GM19438 (cell line): ENCODE measurements around the gene CSTB.
A peak's percentile ranks its signal among the peaks of the same experiment; 100 is the strongest.

Experiments
- ATAC-seq: cut with Tn5 transposase; IDR thresholded peaks from one replicate; pipeline ENCODE4 v1.9.1; 2021; ENCODE audit warnings: low read depth; ENCODE audit not compliant: unreplicated experiment

CSTB gene

DNA sequence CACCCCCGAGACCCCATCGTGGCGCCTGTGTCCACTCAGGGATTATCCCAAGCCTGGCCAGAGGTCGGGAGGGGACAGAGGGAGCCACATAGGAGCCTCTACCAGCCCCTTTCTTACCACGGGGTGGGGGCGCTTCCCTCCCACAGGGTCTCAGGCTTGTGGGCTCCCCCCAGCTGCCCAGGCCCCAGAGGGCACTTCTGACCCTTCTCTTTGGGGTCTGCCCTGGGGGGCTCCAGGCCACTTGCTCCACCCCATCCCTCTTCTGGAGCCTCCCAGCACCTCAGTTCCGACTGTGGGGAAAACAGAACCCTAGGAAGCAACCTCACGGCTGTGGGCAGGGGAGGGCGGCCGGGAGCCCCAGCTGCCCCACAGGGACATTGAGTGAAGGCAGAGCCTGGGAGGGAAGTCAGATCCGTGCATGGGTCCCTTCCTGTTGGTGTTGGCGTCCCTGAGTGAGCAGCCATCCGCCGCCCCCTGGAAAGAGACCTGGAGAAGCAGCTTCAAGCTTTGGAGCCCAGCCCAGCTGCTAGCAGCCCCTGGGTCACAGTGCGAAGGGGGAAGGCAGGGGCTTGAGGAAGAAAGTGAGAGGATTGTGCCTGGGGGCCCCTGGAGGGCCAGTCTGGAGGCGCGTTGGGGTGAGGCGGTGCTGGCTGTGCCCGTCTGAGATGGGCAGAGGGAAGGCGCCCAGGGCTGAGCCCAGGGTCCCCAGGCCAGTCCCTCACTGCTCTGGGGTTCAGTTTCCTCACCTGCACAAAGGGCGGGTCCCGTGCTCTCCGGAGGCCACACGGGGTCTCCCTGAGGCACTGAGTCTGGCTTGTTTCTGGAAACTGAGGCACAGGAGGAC, 35.4 kb upstream of the CSTB start:
- ATAC-seq, result no peak

- ATAC-seq, result no peak
Observed at GRCh38 chr21:43810505-43811261, 34.6 kb upstream of the CSTB start.

DNA sequence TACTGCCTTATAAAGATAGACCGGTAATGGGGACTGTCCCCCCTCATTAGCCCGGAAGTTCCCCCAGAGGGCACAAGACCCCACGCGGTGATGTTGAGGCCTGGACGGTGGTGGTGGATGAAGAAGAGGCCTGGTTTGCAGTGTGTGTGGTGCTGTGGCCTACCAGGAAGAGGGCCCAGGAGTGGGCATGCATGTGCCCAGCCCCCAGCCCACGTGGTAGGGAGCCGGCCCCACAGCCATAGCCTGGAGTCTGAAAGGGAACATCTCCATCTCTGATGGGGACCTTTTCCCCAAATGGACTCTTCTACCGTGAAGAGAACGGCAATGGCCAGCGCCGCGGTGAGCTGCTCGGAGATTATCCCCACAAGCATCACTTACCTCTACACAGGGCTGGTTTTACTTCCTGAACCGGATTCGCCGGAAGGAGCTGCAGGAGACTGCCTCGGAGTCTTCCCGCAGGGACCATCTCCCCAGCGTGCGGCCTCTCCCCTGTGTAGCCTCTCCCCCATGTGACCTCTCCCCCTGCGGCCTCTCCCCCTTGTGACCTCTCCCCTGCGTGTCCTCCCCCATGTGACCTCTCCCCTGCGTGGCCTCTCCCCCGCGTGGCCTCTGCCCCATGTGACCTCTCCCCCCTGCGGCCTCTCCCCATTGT, 33.9 kb upstream of the CSTB start:
- no peak for ATAC-seq

DNA sequence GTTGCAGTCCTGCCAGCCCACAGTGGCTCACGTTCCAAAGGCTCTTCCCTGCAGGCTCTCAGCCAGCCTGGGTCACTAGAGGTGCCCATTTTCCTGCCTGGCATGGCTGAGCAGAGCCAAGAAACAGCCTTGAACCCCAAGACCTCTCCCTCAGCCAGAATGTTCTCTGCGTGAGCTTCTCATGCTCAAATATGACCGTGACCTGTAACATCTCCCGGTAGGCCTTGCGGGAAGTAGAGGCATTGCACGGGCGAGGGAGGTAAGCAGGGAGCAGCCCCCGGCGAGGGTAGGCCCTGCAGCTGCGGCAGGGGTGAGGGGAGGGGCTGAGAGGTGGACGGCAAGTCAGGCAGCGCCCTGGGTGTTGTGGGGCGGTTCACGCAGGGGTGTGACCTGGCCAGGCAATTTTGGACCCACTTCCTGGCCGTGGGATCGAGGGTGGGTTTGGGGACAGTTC, 33.3 kb upstream of the CSTB start:
- no peak for ATAC-seq

DNA sequence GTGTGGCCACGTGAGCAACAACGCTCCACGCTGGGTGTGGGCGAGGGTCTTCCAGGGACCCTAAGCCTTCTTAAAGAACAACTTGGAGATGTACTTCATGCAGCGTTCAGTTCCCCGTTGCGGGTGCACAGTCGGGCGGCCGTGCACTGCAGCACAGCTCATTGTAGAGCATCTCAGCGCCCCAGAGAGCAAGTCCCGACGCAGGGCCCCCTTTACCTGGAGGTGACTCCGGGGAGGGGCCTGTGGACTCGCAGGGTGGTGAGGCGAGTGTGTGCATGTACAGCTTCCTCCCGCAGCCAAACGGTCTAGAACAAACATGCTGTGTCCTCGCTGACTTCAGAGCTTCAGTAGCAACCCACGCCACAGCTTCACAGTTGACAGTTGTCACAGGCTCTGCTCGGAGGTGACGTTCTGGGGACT, 32.7 kb upstream of the CSTB start:
- ATAC-seq, result no peak

DNA sequence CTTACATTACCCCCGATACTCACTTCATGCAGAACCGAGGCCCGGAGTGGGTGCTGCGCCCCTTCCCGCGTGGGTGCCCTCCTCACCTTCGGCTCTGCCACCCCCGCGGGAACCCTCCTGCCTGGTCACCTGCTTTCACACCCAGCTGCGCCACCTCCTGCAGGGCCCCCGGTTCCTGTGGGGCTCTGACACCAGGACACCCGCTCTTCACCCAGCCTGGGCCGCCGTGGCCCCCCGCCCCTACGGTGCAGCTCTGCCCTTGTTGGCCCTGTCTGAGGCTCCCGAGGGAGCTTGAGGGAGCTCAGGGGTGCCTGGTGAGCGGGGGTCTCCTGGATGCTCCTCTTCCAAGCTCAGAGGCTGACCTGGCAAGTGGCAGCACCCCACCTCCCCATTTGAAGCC, 32.3 kb upstream of the CSTB start:
- ATAC-seq, result no peak

GRCh38 chr21:43806017-43806710, 30.1 kb upstream of the CSTB start:
- ATAC-seq, result no peak

- ATAC-seq, result peak; percentile 83
Observed at GRCh38 chr21:43805275-43805800, 29.2 kb upstream of the CSTB start.

GRCh38 chr21:43803558-43804300, 27.6 kb upstream of the CSTB start:
- ATAC-seq, result no peak

GRCh38 chr21:43802713-43803313, 26.7 kb upstream of the CSTB start:
- no peak for ATAC-seq

DNA sequence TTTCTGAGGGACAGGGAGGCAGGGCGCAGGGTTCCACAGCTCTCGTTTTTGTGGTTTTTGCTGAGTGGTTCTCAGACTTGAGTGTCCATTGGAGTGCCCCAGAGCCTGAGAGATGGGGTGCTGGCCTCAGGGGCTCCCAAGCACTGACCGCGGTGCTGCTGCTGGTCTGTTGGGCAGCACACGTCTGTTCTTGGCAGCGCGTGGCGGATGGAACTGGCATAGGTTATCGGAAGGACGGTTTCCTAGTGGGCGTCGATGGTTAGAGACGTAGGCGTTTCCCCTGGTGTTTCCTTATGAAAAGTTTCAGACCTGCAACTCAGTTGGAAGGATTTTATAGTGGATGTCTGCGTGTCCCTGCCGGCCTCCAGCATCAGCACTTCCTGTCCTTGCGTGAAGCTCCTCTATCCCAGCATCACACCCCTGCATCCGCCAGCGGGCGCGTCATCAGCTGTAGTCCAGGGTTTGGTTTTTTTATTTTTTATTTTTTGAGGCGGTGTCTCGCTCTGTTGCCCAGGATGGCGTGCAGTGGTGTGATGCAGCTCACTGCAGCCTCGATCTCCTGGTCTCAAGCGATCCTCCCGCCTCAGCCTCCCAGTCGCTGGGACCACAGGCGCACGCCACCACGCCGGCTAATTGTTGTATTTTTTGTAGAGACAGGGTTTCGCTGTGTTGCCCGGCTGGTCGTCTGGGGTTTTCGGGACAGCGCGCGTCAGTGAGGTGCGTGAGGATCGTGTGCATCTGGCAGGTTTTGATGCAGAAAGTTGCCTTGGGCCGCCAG, 25.1 kb upstream of the CSTB start:
- ATAC-seq, result no peak

DNA sequence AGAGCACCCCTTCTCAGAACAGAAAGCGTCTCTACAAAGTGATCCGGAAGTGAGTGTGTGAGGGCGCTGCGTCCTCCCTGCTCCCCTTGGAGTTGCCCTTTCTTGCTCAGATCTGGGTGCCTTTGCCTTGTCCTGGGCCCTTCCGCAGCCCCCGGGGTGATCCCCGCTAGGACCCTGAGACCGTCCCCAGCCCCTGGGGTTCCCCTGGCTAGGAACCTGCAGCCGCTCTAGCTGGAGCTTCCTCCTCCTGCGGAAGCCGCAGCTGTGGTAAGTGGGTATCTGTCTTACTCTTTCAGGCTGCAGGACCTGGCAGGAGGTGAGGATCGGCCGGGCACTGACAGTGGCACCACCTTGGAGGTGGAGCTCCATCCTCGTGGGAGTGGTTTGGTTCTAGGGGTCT, 24.5 kb upstream of the CSTB start:
- ATAC-seq, result no peak

DNA sequence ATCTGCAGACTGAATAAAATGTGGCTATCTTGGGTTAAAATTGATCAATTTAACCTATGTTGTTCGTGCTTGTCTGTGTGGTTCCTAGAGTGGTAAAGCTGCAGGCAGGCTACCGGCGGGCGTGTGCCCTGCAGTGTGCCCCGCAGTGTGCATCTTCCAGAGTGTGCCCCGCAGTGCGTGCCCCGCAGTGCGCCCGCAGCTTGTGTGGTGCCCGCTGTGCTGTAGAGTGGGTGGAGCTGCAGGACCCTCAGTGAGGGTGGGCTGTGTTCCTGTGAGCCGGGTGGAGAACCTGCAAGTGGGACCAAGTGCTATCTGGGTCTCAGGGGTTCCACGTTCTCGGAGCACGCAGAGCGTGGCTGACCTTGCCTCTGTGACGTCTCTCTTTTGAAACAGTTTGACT, 24.0 kb upstream of the CSTB start:
- no peak for ATAC-seq

- ATAC-seq, result no peak
Observed at GRCh38 chr21:43799301-43799840, 23.3 kb upstream of the CSTB start.

DNA sequence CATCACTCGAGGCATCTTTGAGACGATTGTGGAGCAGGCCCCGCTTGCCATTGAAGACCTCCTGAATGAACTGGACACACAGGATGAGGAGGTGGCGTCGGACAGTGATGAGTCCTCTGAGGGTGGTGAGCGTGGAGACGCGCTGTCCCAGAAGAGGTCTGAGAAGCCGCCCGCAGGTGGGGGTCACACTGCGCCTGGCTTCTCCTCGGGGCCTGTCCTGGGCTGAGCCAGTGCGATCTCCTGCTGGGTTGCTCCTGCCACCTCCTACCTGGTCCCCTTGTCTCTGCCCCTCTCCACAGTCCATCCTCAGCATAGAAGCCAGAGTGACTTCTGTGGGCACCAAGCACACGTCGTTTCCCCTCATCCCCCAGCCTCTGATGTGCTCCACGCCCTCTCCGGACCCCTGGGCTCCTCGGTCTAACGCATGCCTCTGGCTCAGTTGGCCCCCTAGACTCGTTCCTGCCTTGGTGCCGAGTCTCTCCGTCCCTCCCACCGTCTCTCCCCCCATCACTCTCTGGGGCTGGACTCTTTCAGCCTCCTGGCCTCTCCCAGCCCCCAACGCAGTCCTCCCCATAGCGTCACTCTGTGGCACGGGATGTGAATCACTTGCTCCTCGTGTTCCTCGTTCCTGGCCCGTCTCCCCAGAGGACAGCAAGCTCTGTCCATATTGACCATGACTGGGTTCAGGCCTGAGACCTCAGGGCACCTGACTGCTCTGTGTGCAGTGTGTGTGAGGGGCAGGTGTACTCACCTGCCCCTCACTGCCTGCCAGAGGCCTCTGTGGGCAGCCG, 22.0 kb upstream of the CSTB start:
- ATAC-seq, result no peak

GRCh38 chr21:43797415-43797814, 21.3 kb upstream of the CSTB start:
- ATAC-seq, result no peak

GRCh38 chr21:43794857-43795256, 18.7 kb upstream of the CSTB start:
- ATAC-seq, result no peak

DNA sequence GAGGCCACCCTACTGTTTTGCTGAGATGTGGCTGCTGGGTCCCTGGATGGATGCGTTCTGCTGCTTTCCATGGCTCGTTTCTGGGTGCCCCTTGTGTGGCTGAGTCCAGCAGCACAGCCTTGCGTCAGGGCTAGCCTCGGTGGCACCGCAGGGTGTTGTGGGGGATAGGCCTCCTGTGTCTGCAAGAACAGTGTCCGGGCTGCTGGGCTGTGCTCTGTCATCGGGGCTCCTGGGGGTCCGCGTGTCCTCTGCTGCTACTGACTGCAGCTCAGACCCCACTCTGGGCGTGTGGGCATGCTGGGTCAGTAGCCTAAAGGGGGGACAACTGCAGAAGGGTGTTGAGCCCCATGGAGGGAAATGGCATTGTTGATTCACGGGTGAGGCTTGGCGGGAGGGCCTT, 18.2 kb upstream of the CSTB start:
- ATAC-seq, result no peak
